ENCODE measurements around the gene MTA2.
"Not testable (repeated sequence)": the region's sequence is repeated elsewhere in the genome, so short reads cannot be mapped to it uniquely, and the experiment has no call there.

The MTA2 gene

GRCh38 chr11:62566247-62566646 lies 35.4 kb downstream of the MTA2 start:
- DNase-seq (ENCODE audit: low read depth in 3 of 3) = no peak

- no peak for DNase-seq (ENCODE audit: low read depth in 3 of 3)
Observed at GRCh38 chr11:62565100-62565802, 36.4 kb downstream of the MTA2 start.

GRCh38 chr11:62561677-62562230 lies 39.9 kb downstream of the MTA2 start:
- DNase-seq (ENCODE audit: low read depth in 3 of 3) = not testable (repeated sequence)

GRCh38 chr11:62560566-62561103 lies 41.0 kb downstream of the MTA2 start:
- DNase-seq (ENCODE audit: low read depth in 3 of 3) = no peak

- not testable (repeated sequence) for DNase-seq (ENCODE audit: low read depth in 3 of 3)
Observed at GRCh38 chr11:62559626-62560025, 42.0 kb downstream of the MTA2 start.

GRCh38 chr11:62559204-62559603 lies 42.5 kb downstream of the MTA2 start:
- no peak for DNase-seq (ENCODE audit: low read depth in 3 of 3)

GRCh38 chr11:62558669-62559068 lies 43.0 kb downstream of the MTA2 start:
- DNase-seq (ENCODE audit: low read depth in 3 of 3) = no peak

GRCh38 chr11:62556875-62557631 lies 44.6 kb downstream of the MTA2 start:
- no peak for DNase-seq (ENCODE audit: low read depth in 3 of 3)

- DNase-seq (ENCODE audit: low read depth in 3 of 3) = peak in 1 of 3 donors; percentile 75
Observed at GRCh38 chr11:62556108-62556874, 45.4 kb downstream of the MTA2 start.

GRCh38 chr11:62555464-62556107 lies 46.1 kb downstream of the MTA2 start:
- no peak for DNase-seq (ENCODE audit: low read depth in 3 of 3)

GRCh38 chr11:62554387-62555167 lies 47.1 kb downstream of the MTA2 start:
- DNase-seq (ENCODE audit: low read depth in 3 of 3) = no peak

- no peak for DNase-seq (ENCODE audit: low read depth in 3 of 3)
Observed at GRCh38 chr11:62553839-62554361, 47.8 kb downstream of the MTA2 start.

GRCh38 chr11:62553080-62553838 lies 48.4 kb downstream of the MTA2 start:
- DNase-seq (ENCODE audit: low read depth in 3 of 3) = no peak

- no peak for DNase-seq (ENCODE audit: low read depth in 3 of 3)
Observed at GRCh38 chr11:62552485-62553079, 49.1 kb downstream of the MTA2 start.

- DNase-seq (ENCODE audit: low read depth in 3 of 3) = not testable (repeated sequence)
Observed at GRCh38 chr11:62550478-62550877, 51.2 kb downstream of the MTA2 start.

- DNase-seq (ENCODE audit: low read depth in 3 of 3) = no peak
Observed at GRCh38 chr11:62548545-62549335, 52.9 kb downstream of the MTA2 start.

- DNase-seq (ENCODE audit: low read depth in 3 of 3) = no peak
Observed at GRCh38 chr11:62547691-62548281, 53.9 kb downstream of the MTA2 start.

Data from stimulated activated CD4-positive, alpha-beta T cell treated with anti-CD3 and anti-CD28 coated beads, TNF-alpha, amount 100 ng/mL, for 48 hours (primary cell).